Nephron progenitor cell (in vitro differentiated cells): Measurements from ENCODE around the gene NADK2.

Experiments used
- DNase-seq: peaks from one replicate; pipeline ENCODE4 v3.0.0; 2021
- H3K27ac Mint-ChIP-seq: 2 replicates; pipeline ENCODE4 v1.8.0; 2021; ENCODE audit warnings: mild to moderate bottlenecking, moderate library complexity, mixed read lengths
- H3K27me3 Mint-ChIP-seq: 2 replicates; pipeline ENCODE4 v1.8.0; 2021; ENCODE audit warnings: mild to moderate bottlenecking, low read depth, mixed read lengths; ENCODE audit not compliant: poor library complexity
- H3K36me3 Mint-ChIP-seq: 2 replicates; pipeline ENCODE4 v1.8.0; 2021; ENCODE audit warnings: low read depth, mixed read lengths
- H3K4me1 Mint-ChIP-seq: 2 replicates; pipeline ENCODE4 v1.8.0; 2021; ENCODE audit warnings: mixed read lengths
- H3K4me3 Mint-ChIP-seq: 2 replicates; pipeline ENCODE4 v1.8.0; 2021; ENCODE audit warnings: mild to moderate bottlenecking, moderate library complexity, mixed read lengths
- H3K9me3 Mint-ChIP-seq: 2 replicates; pipeline ENCODE4 v1.8.0; 2021; ENCODE audit warnings: mild to moderate bottlenecking, moderate library complexity, mixed read lengths
- TF ChIP-seq, protein P1 (sequence below): fragments of 200-600 bp; sonication (generic); IDR thresholded peaks from 2 replicates; pipeline ENCODE4 v1.5.0; 2021; ENCODE audit warnings: antibody characterized with exemption

The NADK2 gene

DNA sequence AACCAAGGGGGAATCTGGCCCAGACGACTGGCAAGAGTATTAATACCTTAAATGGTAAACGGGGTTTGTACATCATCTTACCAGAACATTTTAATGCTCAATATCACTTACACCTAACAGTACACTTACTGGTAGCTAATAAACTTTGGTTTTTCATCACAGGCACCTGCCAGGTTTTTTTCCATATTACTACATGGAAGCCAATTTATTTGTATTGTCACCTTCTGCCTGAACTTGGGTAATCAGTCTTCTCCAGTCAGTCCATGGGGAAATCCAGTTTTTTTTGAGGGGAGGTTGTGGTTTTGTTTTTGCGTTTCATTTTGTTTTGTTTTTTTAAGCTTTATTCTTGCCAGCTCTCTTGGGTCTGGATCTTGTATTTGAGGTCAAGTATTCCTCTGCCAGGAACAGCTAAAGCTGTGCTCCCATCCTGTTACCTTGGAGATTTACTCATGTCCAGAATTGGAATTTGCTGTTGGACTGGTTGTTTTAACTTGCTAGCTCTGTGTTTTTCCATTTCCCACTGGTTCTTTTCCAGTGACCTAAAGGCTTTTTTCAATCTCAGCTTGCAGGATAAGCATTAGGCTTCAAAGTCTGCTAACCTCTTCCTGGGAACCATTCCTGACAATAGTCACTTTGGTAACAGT lies 11.1 kb upstream of the NADK2 start:
- H3K36me3 Mint-ChIP-seq = no peaks in the 10 kb centered on the region
- no peak overlapping the region for H3K27ac Mint-ChIP-seq
- TF ChIP-seq, protein P1, sequence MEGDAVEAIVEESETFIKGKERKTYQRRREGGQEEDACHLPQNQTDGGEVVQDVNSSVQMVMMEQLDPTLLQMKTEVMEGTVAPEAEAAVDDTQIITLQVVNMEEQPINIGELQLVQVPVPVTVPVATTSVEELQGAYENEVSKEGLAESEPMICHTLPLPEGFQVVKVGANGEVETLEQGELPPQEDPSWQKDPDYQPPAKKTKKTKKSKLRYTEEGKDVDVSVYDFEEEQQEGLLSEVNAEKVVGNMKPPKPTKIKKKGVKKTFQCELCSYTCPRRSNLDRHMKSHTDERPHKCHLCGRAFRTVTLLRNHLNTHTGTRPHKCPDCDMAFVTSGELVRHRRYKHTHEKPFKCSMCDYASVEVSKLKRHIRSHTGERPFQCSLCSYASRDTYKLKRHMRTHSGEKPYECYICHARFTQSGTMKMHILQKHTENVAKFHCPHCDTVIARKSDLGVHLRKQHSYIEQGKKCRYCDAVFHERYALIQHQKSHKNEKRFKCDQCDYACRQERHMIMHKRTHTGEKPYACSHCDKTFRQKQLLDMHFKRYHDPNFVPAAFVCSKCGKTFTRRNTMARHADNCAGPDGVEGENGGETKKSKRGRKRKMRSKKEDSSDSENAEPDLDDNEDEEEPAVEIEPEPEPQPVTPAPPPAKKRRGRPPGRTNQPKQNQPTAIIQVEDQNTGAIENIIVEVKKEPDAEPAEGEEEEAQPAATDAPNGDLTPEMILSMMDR = no peak
- DNase-seq = no peak
- peaks cover 5% of the 10 kb centered on the region for H3K4me1 Mint-ChIP-seq
- no peaks in the 10 kb centered on the region for H3K27me3 Mint-ChIP-seq
- H3K4me3 Mint-ChIP-seq = no peak overlapping the region
- H3K9me3 Mint-ChIP-seq = no peaks in the 10 kb centered on the region

DNA sequence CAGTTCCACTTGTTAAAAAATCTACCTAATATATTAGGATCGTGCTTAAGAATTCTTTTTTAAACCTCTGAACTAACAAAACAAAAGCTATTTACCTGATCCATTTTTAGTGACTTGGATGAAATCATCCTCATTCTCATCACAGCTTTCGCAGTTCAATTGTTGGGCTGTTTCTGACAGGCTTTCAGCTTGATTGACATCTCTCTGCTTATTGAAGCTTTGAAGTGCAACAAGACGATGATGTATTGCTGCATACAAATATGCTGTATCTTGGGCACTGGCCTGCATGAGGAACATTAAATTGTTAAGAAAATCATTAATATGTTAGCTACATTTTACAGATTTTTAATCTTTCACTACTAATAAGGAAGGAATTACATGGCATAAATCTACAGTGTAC lies 9.5 kb upstream of the NADK2 start:
- no peaks in the 10 kb centered on the region for H3K27me3 Mint-ChIP-seq
- H3K9me3 Mint-ChIP-seq = no peaks in the 10 kb centered on the region
- H3K4me3 Mint-ChIP-seq = no peak overlapping the region
- DNase-seq = no peak
- H3K36me3 Mint-ChIP-seq = no peaks in the 10 kb centered on the region
- H3K4me1 Mint-ChIP-seq = peaks cover 5% of the 10 kb centered on the region
- no peak overlapping the region for H3K27ac Mint-ChIP-seq
- TF ChIP-seq, protein P1 = no peak

DNA sequence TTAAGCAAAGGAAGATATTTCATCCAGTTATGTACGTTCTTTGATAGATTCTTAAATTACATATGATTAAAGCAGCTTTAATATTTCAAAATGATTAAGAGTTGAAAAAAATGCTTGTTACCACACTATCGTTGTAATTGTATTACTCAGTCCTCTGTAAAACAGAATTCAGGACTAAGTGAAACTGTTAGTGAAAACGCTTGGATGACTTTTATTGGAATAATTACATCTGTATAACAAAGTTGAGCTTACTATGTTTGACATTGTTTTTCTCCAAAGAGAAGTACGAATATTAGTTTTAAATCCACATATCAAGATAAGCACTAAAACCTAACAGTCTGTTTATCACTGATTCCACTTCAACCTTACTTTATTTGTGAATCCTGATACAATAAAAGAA lies 8.7 kb upstream of the NADK2 start:
- no peaks in the 10 kb centered on the region for H3K27me3 Mint-ChIP-seq
- DNase-seq = no peak
- TF ChIP-seq, protein P1 = no peak
- no peaks in the 10 kb centered on the region for H3K36me3 Mint-ChIP-seq
- no peaks in the 10 kb centered on the region for H3K9me3 Mint-ChIP-seq
- peaks cover 5% of the 10 kb centered on the region for H3K4me1 Mint-ChIP-seq
- no peak overlapping the region for H3K27ac Mint-ChIP-seq
- H3K4me3 Mint-ChIP-seq = no peak overlapping the region

DNA sequence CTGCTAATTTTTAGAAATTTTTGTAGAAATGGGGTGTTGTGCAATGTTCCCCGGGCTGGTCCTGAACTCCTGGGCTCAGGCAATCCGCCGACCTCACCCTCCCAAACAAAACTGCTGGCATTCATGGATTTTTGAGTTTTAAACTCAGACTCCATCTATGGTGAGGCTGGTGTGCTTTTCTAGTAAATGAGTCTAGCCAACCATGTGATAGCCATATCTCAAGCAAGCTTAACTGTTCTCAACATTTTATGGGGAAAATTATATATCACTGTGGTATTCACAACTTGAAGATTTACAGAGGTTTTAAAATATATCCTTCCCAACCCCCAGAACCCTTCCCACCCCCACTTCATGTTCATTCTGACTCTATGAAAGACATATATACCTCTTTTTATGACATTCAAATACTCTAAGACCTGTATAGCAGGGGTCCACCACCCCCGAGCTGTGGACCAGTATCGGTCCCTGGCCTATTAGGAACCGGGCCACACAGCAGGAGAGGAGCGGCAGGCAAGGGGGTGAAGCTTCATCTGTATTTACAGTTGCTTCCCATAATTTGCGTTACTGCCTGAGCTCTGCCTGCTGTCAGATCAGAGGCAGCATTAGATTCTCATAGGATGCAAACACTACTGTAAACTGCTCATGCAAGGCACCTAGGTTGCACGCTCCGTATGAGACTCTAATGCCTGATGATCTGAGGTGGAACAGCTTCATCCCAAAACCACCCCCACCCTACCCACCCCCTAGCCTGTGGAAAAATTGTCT lies 4.5 kb upstream of the NADK2 start:
- H3K27ac Mint-ChIP-seq = no peak overlapping the region
- TF ChIP-seq, protein P1 = no peak
- H3K4me1 Mint-ChIP-seq = peaks cover 13% of the 10 kb centered on the region
- H3K4me3 Mint-ChIP-seq = no peak overlapping the region
- H3K36me3 Mint-ChIP-seq = peaks cover 8% of the 10 kb centered on the region
- DNase-seq = no peak
- no peaks in the 10 kb centered on the region for H3K27me3 Mint-ChIP-seq
- peaks cover 3% of the 10 kb centered on the region for H3K9me3 Mint-ChIP-seq

DNA sequence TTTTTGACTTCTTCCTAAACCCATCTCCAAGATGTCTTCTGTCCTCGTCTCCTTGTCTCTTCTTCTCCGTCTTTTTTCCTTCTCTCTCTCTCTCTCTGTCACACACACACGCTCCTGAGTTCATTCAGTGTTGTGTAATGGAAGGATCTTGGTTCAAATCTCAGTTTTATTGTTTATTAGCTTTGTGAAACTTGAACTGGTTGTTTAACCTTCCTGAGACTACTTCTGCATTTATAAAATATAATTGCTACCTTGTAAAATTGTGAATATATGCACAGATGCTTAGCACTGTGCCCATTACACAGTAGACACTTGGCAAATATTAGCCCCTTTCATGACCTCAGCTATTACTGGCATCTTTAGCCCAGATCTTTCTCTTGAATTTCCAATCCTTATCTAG lies 2.4 kb upstream of the NADK2 start:
- H3K27me3 Mint-ChIP-seq = no peaks in the 10 kb centered on the region
- peaks cover 31% of the 10 kb centered on the region for H3K4me1 Mint-ChIP-seq
- peaks cover 8% of the 10 kb centered on the region for H3K36me3 Mint-ChIP-seq
- peaks cover 3% of the 10 kb centered on the region for H3K9me3 Mint-ChIP-seq
- no peak for DNase-seq
- TF ChIP-seq, protein P1 = no peak
- peak overlapping the region; percentile 7 for H3K4me3 Mint-ChIP-seq
- peak overlapping the region; percentile 6 for H3K27ac Mint-ChIP-seq

DNA sequence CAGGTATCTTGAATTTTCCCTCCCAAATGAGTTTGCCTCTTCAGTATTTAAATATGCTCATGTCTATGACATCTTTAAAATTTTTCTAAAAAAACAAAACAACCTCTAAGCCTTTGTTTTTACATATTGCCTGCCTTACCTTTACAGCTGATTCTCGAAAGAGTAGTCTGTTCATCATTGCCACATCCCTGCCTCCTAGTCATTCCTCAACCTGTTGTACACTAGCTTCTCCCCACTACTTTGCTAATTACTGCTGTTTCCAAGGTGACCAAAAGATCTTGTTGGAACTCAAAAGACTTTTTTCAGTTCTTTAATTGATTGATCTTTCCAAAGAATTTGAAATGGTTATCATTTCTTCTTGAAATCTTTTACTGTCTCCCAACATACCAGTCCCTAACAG lies 1.9 kb upstream of the NADK2 start:
- Mint-ChIP-seq H3K36me3 (peaks cover 8% of the 10 kb centered on the region), H3K9me3 (peaks cover 3% of the 10 kb centered on the region), H3K4me3 (peak overlapping the region; percentile 46), H3K27me3 (no peaks in the 10 kb centered on the region), H3K27ac (no peak overlapping the region), H3K4me1 (peaks cover 36% of the 10 kb centered on the region)
- TF ChIP-seq, protein P1 = no peak
- no peak for DNase-seq
